Naive thymus-derived CD8-positive, alpha-beta T cell (primary cell): ENCODE results near the gene XRN2. TPM values are rescaled to one million over a fixed set of nuclear protein-coding genes. Genes with fewer than 3 reads are reported as not detected.

Source experiments
- ATAC-seq, 2 donors: fragments of 150-1000 bp; cut with Tn5 transposase in 1 of 2; sonication (Bioruptor Pico), chemical (Tn5 transposase) in 1 of 2; 1 replicate in 1 of 2; 2 replicates in 1 of 2; pipeline ENCODE4 v1.10.0; 2021; ENCODE audit warnings: mild to moderate bottlenecking in 2 of 2, moderate library complexity in 2 of 2
- POLR2A ChIA-PET: fragments of 350-600 bp; sonication (Branson Sonifier 250); formaldehyde crosslinking; loops from one replicate; lab custom pipeline; 2021; ENCODE audit warnings: antibody characterized with exemption; lab: Charles Lee
- DNase-seq, 10 donors: peaks; one replicate each; pipeline versions ENCODE4 v3.0.0 to v3.0.0-alpha.2; 2020 to 2022
- H3K27ac Mint-ChIP-seq, 10 donors: one replicate each; pipeline ENCODE4 v1.8.0; 2020 to 2022; ENCODE audit warnings: mild to moderate bottlenecking in 10 of 10, mixed read lengths in 10 of 10, moderate library complexity in 4 of 10, inconsistent platforms in 1 of 10
- H3K27me3 Mint-ChIP-seq, 5 donors: one replicate each; pipeline ENCODE4 v1.8.0; 2021 to 2022; ENCODE audit warnings: mixed read lengths in 5 of 5
- H3K36me3 Mint-ChIP-seq, 3 donors: one replicate each; pipeline ENCODE4 v1.8.0; 2020 to 2022; ENCODE audit warnings: mixed read lengths in 3 of 3, mild to moderate bottlenecking in 2 of 3, inconsistent platforms in 1 of 3
- H3K4me1 Mint-ChIP-seq, 4 donors: one replicate each; pipeline ENCODE4 v1.8.0; 2021 to 2022; ENCODE audit warnings: mixed read lengths in 4 of 4
- H3K4me3 Mint-ChIP-seq, 10 donors: one replicate each; pipeline ENCODE4 v1.8.0; 2020 to 2022; ENCODE audit warnings: mild to moderate bottlenecking in 10 of 10, mixed read lengths in 10 of 10, moderate library complexity in 6 of 10, inconsistent platforms in 1 of 10
- H3K9me3 Mint-ChIP-seq, 9 donors: one replicate each; pipeline ENCODE4 v1.8.0; 2020 to 2022; ENCODE audit warnings: mixed read lengths in 9 of 9, mild to moderate bottlenecking in 3 of 9, inconsistent platforms in 1 of 9, moderate library complexity in 1 of 9
- polyA plus RNA-seq, 3 donors: library from polyadenylated mRNA; unstranded; fragments of 300-500 nt; fragmentation: Illumina TruSeq; gene quantifications; one replicate each; pipeline ENCODE4 v1.2.3, GENCODE V29; 2021
- total RNA-seq, 8 experiments: library from RNA in 2 of 8; stranded (reverse) in 2 of 8; gene quantifications; one replicate each; pipeline ENCODE4 v1.2.3 and lab custom pipeline; 2021 to 2026

XRN2 gene
- total and polyA plus RNA-seq, 5 experiments from 2014 or later = 62.1 to 77.3 (median 71.1) TPM

GRCh38 chr20:21303872-21304586 lies 898 bp downstream of the XRN2 start:
- DNase-seq (no peak), ATAC-seq (peak; percentile 9)
- H3K4me1 Mint-ChIP-seq = peaks cover 28 to 49% (median 36%) of the 10 kb centered on the region in 4 donors
- H3K27me3 Mint-ChIP-seq = peaks cover 0 to 1% (median 0%) of the 10 kb centered on the region in 5 donors
- peak overlapping the region; percentile 94 to 99 (median 99) for H3K27ac Mint-ChIP-seq
- H3K9me3 Mint-ChIP-seq = peaks cover 0 to 2% (median 0%) of the 10 kb centered on the region in 9 donors
- H3K36me3 Mint-ChIP-seq = peaks cover 8 to 16% (median 16%) of the 10 kb centered on the region in 3 donors
- POLR2A ChIA-PET = interaction anchor here (0.5 to 2.6 kb wide), 6 partner anchors 10 to 1239 kb away, joined by 3 to 8 read pairs (median 4); no protein-coding TSS in a partner anchor
- peak overlapping the region; percentile 95 to 99 (median 96) for H3K4me3 Mint-ChIP-seq

GRCh38 chr20:21308340-21308739 lies 5.2 kb downstream of the XRN2 start:
- no peak for ATAC-seq
- H3K27me3 Mint-ChIP-seq = no peaks in the 10 kb centered on the region
- POLR2A ChIA-PET = no interaction called here

GRCh38 chr20:21309678-21310467 lies 6.7 kb downstream of the XRN2 start:
- no peak for ATAC-seq
- Mint-ChIP-seq H3K36me3 (peaks cover 8 to 39% (median 21%) of the 10 kb centered on the region in 3 donors), H3K9me3 (peaks cover 0 to 2% (median 0%) of the 10 kb centered on the region in 9 donors), H3K27ac (peak overlapping the region in 3 of 10 donors; percentile 11 to 58 (median 26)), H3K4me1 (peaks cover 29 to 78% (median 72%) of the 10 kb centered on the region in 4 donors), H3K27me3 (no peaks in the 10 kb centered on the region), H3K4me3 (peak overlapping the region in 9 of 10 donors; percentile 10 to 68 (median 57))
- DNase-seq = no peak
- POLR2A ChIA-PET = no interaction called here

More at GRCh38 chr20:21308340-21308739, 5.2 kb downstream of the XRN2 start:
- Mint-ChIP-seq H3K36me3 (peaks cover 8 to 41% (median 22%) of the 10 kb centered on the region in 3 donors), H3K4me1 (peaks cover 35 to 75% (median 70%) of the 10 kb centered on the region in 4 donors), H3K27ac (peak overlapping the region in 3 of 10 donors; percentile 30 to 63 (median 55)), H3K4me3 (peak overlapping the region in 9 of 10 donors; percentile 4 to 74 (median 46)), H3K9me3 (peaks cover 0 to 2% (median 0%) of the 10 kb centered on the region in 9 donors)
- no peak for DNase-seq

- ATAC-seq (no peak), DNase-seq (no peak)
- Mint-ChIP-seq H3K4me3 (peak overlapping the region in 7 of 10 donors; percentile 5 to 43 (median 20)), H3K27me3 (no peaks in the 10 kb centered on the region), H3K9me3 (peaks cover 0 to 2% (median 0%) of the 10 kb centered on the region in 9 donors), H3K4me1 (peaks cover 40 to 97% (median 94%) of the 10 kb centered on the region in 4 donors), H3K27ac (no peak overlapping the region), H3K36me3 (peaks cover 8 to 35% (median 19%) of the 10 kb centered on the region in 3 donors)
- POLR2A ChIA-PET = no interaction called here
Measured at GRCh38 chr20:21312813-21313474, 9.8 kb downstream of the XRN2 start.

- no peak for ATAC-seq
- Mint-ChIP-seq H3K27ac (peak overlapping the region in 3 of 10 donors; percentile 13 to 48 (median 37)), H3K4me1 (peaks cover 39 to 89% (median 86%) of the 10 kb centered on the region in 4 donors), H3K9me3 (peaks cover 0 to 18% (median 8%) of the 10 kb centered on the region in 9 donors), H3K4me3 (peak overlapping the region in 7 of 10 donors; percentile 15 to 63 (median 46)), H3K27me3 (no peaks in the 10 kb centered on the region), H3K36me3 (peaks cover 5 to 17% (median 11%) of the 10 kb centered on the region in 3 donors)
- POLR2A ChIA-PET = no interaction called here
- DNase-seq = no peak
Measured at GRCh38 chr20:21315138-21315537, 12.0 kb downstream of the XRN2 start.

GRCh38 chr20:21322083-21322710 lies 19.1 kb downstream of the XRN2 start:
- ATAC-seq = no peak
- peaks cover 9 to 27% (median 13%) of the 10 kb centered on the region in 3 donors for H3K36me3 Mint-ChIP-seq
- POLR2A ChIA-PET = no interaction called here
- H3K4me1 Mint-ChIP-seq = peaks cover 57 to 76% (median 75%) of the 10 kb centered on the region in 4 donors
- H3K27ac Mint-ChIP-seq = no peak overlapping the region
- no peak for DNase-seq
- peaks cover 2 to 40% (median 16%) of the 10 kb centered on the region in 9 donors for H3K9me3 Mint-ChIP-seq
- H3K4me3 Mint-ChIP-seq = no peak overlapping the region
- no peaks in the 10 kb centered on the region for H3K27me3 Mint-ChIP-seq

GRCh38 chr20:21322921-21323331 lies 19.8 kb downstream of the XRN2 start:
- Mint-ChIP-seq H3K4me3 (peak overlapping the region in 9 of 10 donors; percentile 10 to 66 (median 23)), H3K36me3 (peaks cover 9 to 30% (median 10%) of the 10 kb centered on the region in 3 donors), H3K9me3 (peaks cover 2 to 40% (median 16%) of the 10 kb centered on the region in 9 donors), H3K27me3 (no peaks in the 10 kb centered on the region), H3K27ac (peak overlapping the region in 8 of 10 donors; percentile 0 to 83 (median 25)), H3K4me1 (peaks cover 52 to 72% (median 71%) of the 10 kb centered on the region in 4 donors)
- POLR2A ChIA-PET = no interaction called here
- ATAC-seq (no peak), DNase-seq (no peak)

GRCh38 chr20:21323640-21324039 lies 20.5 kb downstream of the XRN2 start:
- H3K27me3 Mint-ChIP-seq = no peaks in the 10 kb centered on the region
- peak overlapping the region in 8 of 10 donors; percentile 5 to 66 (median 55) for H3K4me3 Mint-ChIP-seq
- POLR2A ChIA-PET = no interaction called here
- DNase-seq = no peak
- H3K9me3 Mint-ChIP-seq = peaks cover 2 to 34% (median 14%) of the 10 kb centered on the region in 9 donors
- peaks cover 51 to 70% (median 69%) of the 10 kb centered on the region in 4 donors for H3K4me1 Mint-ChIP-seq
- peak overlapping the region in 8 of 10 donors; percentile 14 to 83 (median 56) for H3K27ac Mint-ChIP-seq
- no peak for ATAC-seq
- H3K36me3 Mint-ChIP-seq = peaks cover 9 to 35% (median 10%) of the 10 kb centered on the region in 3 donors

- H3K27ac Mint-ChIP-seq = peak overlapping the region in 9 of 10 donors; percentile 28 to 83 (median 63)
- H3K27me3 Mint-ChIP-seq = no peaks in the 10 kb centered on the region
- peaks cover 0 to 29% (median 13%) of the 10 kb centered on the region in 9 donors for H3K9me3 Mint-ChIP-seq
- peaks cover 5 to 40% (median 9%) of the 10 kb centered on the region in 3 donors for H3K36me3 Mint-ChIP-seq
- no peak for ATAC-seq
- peak overlapping the region in 8 of 10 donors; percentile 7 to 65 (median 38) for H3K4me3 Mint-ChIP-seq
- H3K4me1 Mint-ChIP-seq = peaks cover 49 to 69% (median 65%) of the 10 kb centered on the region in 4 donors
- DNase-seq = no peak
- POLR2A ChIA-PET = interaction anchor here (1.4 kb wide), 1 partner anchor 21 kb away, joined by 8 read pairs; the partner anchor contains the start of gene XRN2
Measured at GRCh38 chr20:21324126-21324525, 21.0 kb downstream of the XRN2 start.

- Mint-ChIP-seq H3K36me3 (peaks cover 3 to 50% (median 9%) of the 10 kb centered on the region in 3 donors), H3K27ac (peak overlapping the region; percentile 6 to 83 (median 36)), H3K27me3 (no peaks in the 10 kb centered on the region), H3K4me3 (peak overlapping the region; percentile 23 to 80 (median 61)), H3K4me1 (peaks cover 52 to 70% (median 66%) of the 10 kb centered on the region in 4 donors), H3K9me3 (peaks cover 0 to 22% (median 7%) of the 10 kb centered on the region in 9 donors)
- POLR2A ChIA-PET = interaction anchor here (1.4 kb wide), 1 partner anchor 22 kb away, joined by 8 read pairs; the partner anchor contains the start of gene XRN2
- no peak for DNase-seq
- ATAC-seq = peak; percentile 30
Measured at GRCh38 chr20:21325296-21325695, 22.2 kb downstream of the XRN2 start.

- ATAC-seq (no peak), DNase-seq (no peak)
- peaks cover 48 to 64% (median 62%) of the 10 kb centered on the region in 4 donors for H3K4me1 Mint-ChIP-seq
- H3K27ac Mint-ChIP-seq = peak overlapping the region in 6 of 10 donors; percentile 21 to 72 (median 38)
- H3K4me3 Mint-ChIP-seq = peak overlapping the region in 4 of 10 donors; percentile 6 to 49 (median 18)
- H3K36me3 Mint-ChIP-seq = peaks cover 0 to 55% (median 12%) of the 10 kb centered on the region in 3 donors
- no peaks in the 10 kb centered on the region for H3K27me3 Mint-ChIP-seq
- H3K9me3 Mint-ChIP-seq = peaks cover 0 to 12% (median 2%) of the 10 kb centered on the region in 9 donors
- POLR2A ChIA-PET = no interaction called here
Measured at GRCh38 chr20:21326700-21327099, 23.6 kb downstream of the XRN2 start.
